ENCODE measurements around the gene C19orf73. TPM values are rescaled to one million over a fixed set of nuclear protein-coding genes. Genes with fewer than 3 reads are reported as not detected.

Gene C19orf73
- total RNA-seq, 1 experiment from 2014 or later: 2.2 TPM

DNA sequence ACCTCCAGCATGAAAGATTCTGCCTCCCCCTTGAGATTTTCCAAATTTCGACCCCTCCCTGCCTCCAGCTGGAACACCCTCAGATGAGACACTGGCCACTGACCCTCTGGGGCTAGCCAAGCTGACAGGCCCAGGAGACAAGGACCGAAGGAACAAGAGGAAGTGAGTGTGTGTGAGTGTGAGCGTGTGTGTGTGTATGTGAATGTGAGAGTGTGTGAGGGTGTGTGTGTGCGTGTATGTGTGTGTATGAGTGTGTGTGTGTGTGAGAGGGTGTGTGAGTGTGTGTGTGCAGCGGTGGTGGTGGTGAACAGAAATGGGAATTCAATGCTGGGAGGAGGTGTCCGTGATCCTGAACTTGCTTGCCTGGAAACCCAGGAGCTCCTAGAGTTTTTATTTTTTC lies 22.4 kb upstream of the C19orf73 start (continued):
- TF ChIP-seq REST (IDR thresholded peaks at IDR 0.05; ENCODE audit: low read depth): no peak
- no peak for TF ChIP-seq EZH2 (IDR thresholded peaks at IDR 0.05)

GRCh38 chr19:49140951-49141350 lies 22.0 kb upstream of the C19orf73 start:
- ChIA-PET RAD21 (ENCODE audit: low non-redundant PET in 1 of 2, low total read pairs in 2 of 2, uncharacterized antibody in 2 of 2, unreplicated experiment in 2 of 2) (no interaction called here), CTCF (no interaction called here), POLR2A (no interaction called here)
- TF ChIP-seq ZNF274 (IDR thresholded peaks at IDR 0.05; ENCODE audit: low read depth, low read length) (no peak), EZH2 (IDR thresholded peaks at IDR 0.05) (no peak), RAD21 (IDR thresholded peaks at IDR 0.05; ENCODE audit: low read depth) (no peak), ATF3 (IDR thresholded peaks at IDR 0.05) (no peak), EGR1 (IDR thresholded peaks at IDR 0.05; ENCODE audit: low read depth) (no peak)
- TF ChIP-seq, protein P1, sequence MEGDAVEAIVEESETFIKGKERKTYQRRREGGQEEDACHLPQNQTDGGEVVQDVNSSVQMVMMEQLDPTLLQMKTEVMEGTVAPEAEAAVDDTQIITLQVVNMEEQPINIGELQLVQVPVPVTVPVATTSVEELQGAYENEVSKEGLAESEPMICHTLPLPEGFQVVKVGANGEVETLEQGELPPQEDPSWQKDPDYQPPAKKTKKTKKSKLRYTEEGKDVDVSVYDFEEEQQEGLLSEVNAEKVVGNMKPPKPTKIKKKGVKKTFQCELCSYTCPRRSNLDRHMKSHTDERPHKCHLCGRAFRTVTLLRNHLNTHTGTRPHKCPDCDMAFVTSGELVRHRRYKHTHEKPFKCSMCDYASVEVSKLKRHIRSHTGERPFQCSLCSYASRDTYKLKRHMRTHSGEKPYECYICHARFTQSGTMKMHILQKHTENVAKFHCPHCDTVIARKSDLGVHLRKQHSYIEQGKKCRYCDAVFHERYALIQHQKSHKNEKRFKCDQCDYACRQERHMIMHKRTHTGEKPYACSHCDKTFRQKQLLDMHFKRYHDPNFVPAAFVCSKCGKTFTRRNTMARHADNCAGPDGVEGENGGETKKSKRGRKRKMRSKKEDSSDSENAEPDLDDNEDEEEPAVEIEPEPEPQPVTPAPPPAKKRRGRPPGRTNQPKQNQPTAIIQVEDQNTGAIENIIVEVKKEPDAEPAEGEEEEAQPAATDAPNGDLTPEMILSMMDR (IDR thresholded peaks at IDR 0.05 in 2 of 3, conservative IDR thresholded peaks at IDR 0.05 in 1 of 3; ENCODE audit: borderline replicate concordance in 1 of 3, insufficient read depth in 1 of 3, low read depth in 2 of 3, low read length in 2 of 3): no peak
- Histone ChIP-seq H3K4me3 (replicated peaks in 1 of 2; ENCODE audit: low read depth in 1 of 2, low read length in 2 of 2) (no peak overlapping the region), H3K9ac (ENCODE audit: low read length) (no peak overlapping the region), H3K27me3 (ENCODE audit: insufficient read depth, low read length) (no peaks in the 10 kb centered on the region), H3K9me3 (ENCODE audit: control insufficient read depth in 1 of 2, insufficient read depth in 1 of 2, low read depth in 1 of 2, low read length in 2 of 2) (no peaks in the 10 kb centered on the region), H3K9me2 (ENCODE audit: insufficient read depth) (no peaks in the 10 kb centered on the region), H3K4me2 (ENCODE audit: low read length) (no peak overlapping the region), H3K36me3 (ENCODE audit: control insufficient read depth in 1 of 2, insufficient read depth in 2 of 2, low read length in 2 of 2) (no peaks in the 10 kb centered on the region), H3K79me2 (ENCODE audit: insufficient read depth, low read length) (no peaks in the 10 kb centered on the region), H3K27ac (ENCODE audit: low read depth, low read length) (no peak overlapping the region), H3K4me1 (ENCODE audit: control insufficient read depth in 1 of 2, insufficient read depth in 2 of 2, low read length in 2 of 2) (peaks cover 5 to 12% of the 10 kb centered on the region in 2 experiments), H2AFZ (ENCODE audit: low read depth, low read length, poor library complexity, severe bottlenecking) (no peak overlapping the region), H4K20me1 (ENCODE audit: insufficient read depth) (no peaks in the 10 kb centered on the region)
- intact Hi-C loops (cut with micrococcal nuclease): no loop called here
- DNase-seq (ENCODE audit: low read depth, low spot score) (no peak), ATAC-seq (no peak)
- BruUV-seq (replicated peaks): no TSS peak
